IgD-negative memory B cell (primary cell): ENCODE data around the gene SMARCAD1. TPM values are rescaled to one million over a fixed set of nuclear protein-coding genes. Genes with fewer than 3 reads are reported as not detected.
"Not testable (repeated sequence)": the region's sequence is repeated elsewhere in the genome, so short reads cannot be mapped to it uniquely, and the experiment has no call there.

Experiments used
- H3K27ac Mint-ChIP-seq, 3 donors: one replicate each; pipeline ENCODE4 v1.8.0; 2020 to 2022; ENCODE audit warnings: mild to moderate bottlenecking in 3 of 3, mixed read lengths in 3 of 3, moderate library complexity in 1 of 3
- H3K27me3 Mint-ChIP-seq: one replicate; pipeline ENCODE4 v1.8.0; 2021; ENCODE audit warnings: mixed read lengths
- H3K36me3 Mint-ChIP-seq: one replicate; pipeline ENCODE4 v1.8.0; 2020; ENCODE audit warnings: mild to moderate bottlenecking, mixed read lengths
- H3K4me1 Mint-ChIP-seq, 3 donors: one replicate each; pipeline ENCODE4 v1.8.0; 2020 to 2022; ENCODE audit warnings: mixed read lengths in 3 of 3, mild to moderate bottlenecking in 1 of 3
- H3K4me3 Mint-ChIP-seq, 4 donors: one replicate each; pipeline ENCODE4 v1.8.0; 2020 to 2022; ENCODE audit warnings: mild to moderate bottlenecking in 4 of 4, mixed read lengths in 4 of 4, moderate library complexity in 3 of 4
- H3K9me3 Mint-ChIP-seq, 3 donors: one replicate each; pipeline ENCODE4 v1.8.0; 2020 to 2021; ENCODE audit warnings: mixed read lengths in 3 of 3, mild to moderate bottlenecking in 1 of 3
- polyA plus RNA-seq: library from polyadenylated mRNA; unstranded; fragments of 300-500 nt; fragmentation: Illumina TruSeq; gene quantifications from one replicate; pipeline ENCODE4 v1.2.3, GENCODE V29; 2021

Gene SMARCAD1
- polyA plus RNA-seq, 1 donor from 2014 or later: 10.2 TPM

GRCh38 chr4:94295473-94295872, 87.8 kb downstream of the SMARCAD1 start:
- H3K4me1 Mint-ChIP-seq, H3K36me3 Mint-ChIP-seq, H3K4me3 Mint-ChIP-seq, H3K27ac Mint-ChIP-seq, H3K27me3 Mint-ChIP-seq, H3K9me3 Mint-ChIP-seq: not testable (repeated sequence)

- Mint-ChIP-seq H3K36me3 (no peaks in the 10 kb centered on the region), H3K9me3 (no peaks in the 10 kb centered on the region), H3K4me1 (no peaks in the 10 kb centered on the region), H3K4me3 (no peak overlapping the region), H3K27ac (no peak overlapping the region), H3K27me3 (no peaks in the 10 kb centered on the region)
These were observed 91.1 kb downstream of the SMARCAD1 start for GRCh38 chr4:94298725-94299252.

- H3K36me3 Mint-ChIP-seq: no peaks in the 10 kb centered on the region
- no peak overlapping the region for H3K4me3 Mint-ChIP-seq
- H3K27ac Mint-ChIP-seq: no peak overlapping the region
These were observed 94.5 kb downstream of the SMARCAD1 start for GRCh38 chr4:94302191-94302590.

GRCh38 chr4:94304365-94304971, 96.8 kb downstream of the SMARCAD1 start:
- Mint-ChIP-seq H3K36me3 (no peaks in the 10 kb centered on the region), H3K4me3 (no peak overlapping the region), H3K4me1 (no peaks in the 10 kb centered on the region), H3K27ac (no peak overlapping the region), H3K9me3 (peaks cover 0 to 3% (median 0%) of the 10 kb centered on the region in 3 donors), H3K27me3 (no peaks in the 10 kb centered on the region)

More at GRCh38 chr4:94302191-94302590, 94.5 kb downstream of the SMARCAD1 start:
- H3K27me3 Mint-ChIP-seq: no peaks in the 10 kb centered on the region
- no peaks in the 10 kb centered on the region for H3K9me3 Mint-ChIP-seq
- H3K4me1 Mint-ChIP-seq: no peaks in the 10 kb centered on the region

- no peaks in the 10 kb centered on the region for H3K27me3 Mint-ChIP-seq
- no peaks in the 10 kb centered on the region for H3K4me1 Mint-ChIP-seq
- H3K4me3 Mint-ChIP-seq: no peak overlapping the region
- no peaks in the 10 kb centered on the region for H3K36me3 Mint-ChIP-seq
- no peak overlapping the region for H3K27ac Mint-ChIP-seq
- peaks cover 0 to 3% (median 2%) of the 10 kb centered on the region in 3 donors for H3K9me3 Mint-ChIP-seq
These were observed 98.0 kb downstream of the SMARCAD1 start for GRCh38 chr4:94305466-94306225.

- Mint-ChIP-seq H3K36me3 (no peaks in the 10 kb centered on the region), H3K27me3 (no peaks in the 10 kb centered on the region), H3K4me3 (no peak overlapping the region), H3K27ac (no peak overlapping the region), H3K4me1 (no peaks in the 10 kb centered on the region), H3K9me3 (peaks cover 0 to 3% (median 2%) of the 10 kb centered on the region in 3 donors)
These were observed 99.0 kb downstream of the SMARCAD1 start for GRCh38 chr4:94306713-94307112.

GRCh38 chr4:94307231-94307871, 99.7 kb downstream of the SMARCAD1 start:
- Mint-ChIP-seq H3K4me3 (no peak overlapping the region), H3K9me3 (peaks cover 0 to 4% (median 2%) of the 10 kb centered on the region in 3 donors), H3K4me1 (no peaks in the 10 kb centered on the region), H3K27ac (no peak overlapping the region), H3K36me3 (no peaks in the 10 kb centered on the region), H3K27me3 (no peaks in the 10 kb centered on the region)

- H3K9me3 Mint-ChIP-seq: peaks cover 6 to 14% (median 6%) of the 10 kb centered on the region in 3 donors
- H3K27me3 Mint-ChIP-seq, H3K27ac Mint-ChIP-seq, H3K4me1 Mint-ChIP-seq, H3K36me3 Mint-ChIP-seq, H3K4me3 Mint-ChIP-seq: not testable (repeated sequence)
These were observed 112.3 kb downstream of the SMARCAD1 start for GRCh38 chr4:94319927-94320326.

- Mint-ChIP-seq H3K4me3 (no peak overlapping the region), H3K27me3 (peaks cover 3% of the 10 kb centered on the region), H3K27ac (no peak overlapping the region), H3K36me3 (peaks cover 2% of the 10 kb centered on the region), H3K4me1 (no peaks in the 10 kb centered on the region), H3K9me3 (peaks cover 3 to 28% (median 21%) of the 10 kb centered on the region in 3 donors)
These were observed 118.2 kb downstream of the SMARCAD1 start for GRCh38 chr4:94325835-94326234.

GRCh38 chr4:94329933-94330332, 122.3 kb downstream of the SMARCAD1 start:
- no peaks in the 10 kb centered on the region for H3K4me1 Mint-ChIP-seq

GRCh38 chr4:94332983-94333590, 125.4 kb downstream of the SMARCAD1 start:
- Mint-ChIP-seq H3K4me3 (no peak overlapping the region), H3K27me3 (peaks cover 1% of the 10 kb centered on the region)

More at GRCh38 chr4:94329933-94330332, 122.3 kb downstream of the SMARCAD1 start:
- peaks cover 2 to 16% (median 15%) of the 10 kb centered on the region in 3 donors for H3K9me3 Mint-ChIP-seq
- H3K36me3 Mint-ChIP-seq: peaks cover 2% of the 10 kb centered on the region
- no peak overlapping the region for H3K27ac Mint-ChIP-seq
- H3K27me3 Mint-ChIP-seq: peaks cover 3% of the 10 kb centered on the region
- H3K4me3 Mint-ChIP-seq: no peak overlapping the region

GRCh38 chr4:94333866-94334265, 126.2 kb downstream of the SMARCAD1 start:
- Mint-ChIP-seq H3K4me1 (peaks cover 0 to 3% (median 0%) of the 10 kb centered on the region in 3 donors), H3K36me3 (peaks cover 2% of the 10 kb centered on the region), H3K27me3 (peaks cover 4% of the 10 kb centered on the region), H3K9me3 (peaks cover 0 to 2% (median 0%) of the 10 kb centered on the region in 3 donors), H3K4me3 (no peak overlapping the region), H3K27ac (no peak overlapping the region)

More at GRCh38 chr4:94332983-94333590, 125.4 kb downstream of the SMARCAD1 start:
- H3K36me3 Mint-ChIP-seq: peaks cover 2% of the 10 kb centered on the region
- peaks cover 0 to 4% (median 1%) of the 10 kb centered on the region in 3 donors for H3K9me3 Mint-ChIP-seq
- peaks cover 0 to 3% (median 0%) of the 10 kb centered on the region in 3 donors for H3K4me1 Mint-ChIP-seq
- H3K27ac Mint-ChIP-seq: no peak overlapping the region

- H3K4me3 Mint-ChIP-seq: no peak overlapping the region
- H3K27me3 Mint-ChIP-seq: peaks cover 4% of the 10 kb centered on the region
- H3K4me1 Mint-ChIP-seq: peaks cover 0 to 6% (median 5%) of the 10 kb centered on the region in 3 donors
- H3K27ac Mint-ChIP-seq: no peak overlapping the region
- peaks cover 2% of the 10 kb centered on the region for H3K36me3 Mint-ChIP-seq
- H3K9me3 Mint-ChIP-seq: peaks cover 0 to 2% (median 0%) of the 10 kb centered on the region in 3 donors
These were observed 126.8 kb downstream of the SMARCAD1 start for GRCh38 chr4:94334476-94334875.

- Mint-ChIP-seq H3K36me3 (no peaks in the 10 kb centered on the region), H3K9me3 (peaks cover 0 to under 1% (median 0%) of the 10 kb centered on the region in 3 donors), H3K27ac (no peak overlapping the region), H3K4me1 (peaks cover 0 to 9% (median 8%) of the 10 kb centered on the region in 3 donors), H3K27me3 (peaks cover 3% of the 10 kb centered on the region), H3K4me3 (no peak overlapping the region)
These were observed 127.3 kb downstream of the SMARCAD1 start for GRCh38 chr4:94334962-94335361.

GRCh38 chr4:94336303-94336702, 128.6 kb downstream of the SMARCAD1 start:
- no peak overlapping the region for H3K27ac Mint-ChIP-seq

More at GRCh38 chr4:94336303-94336702, 128.6 kb downstream of the SMARCAD1 start:
- Mint-ChIP-seq H3K4me3 (no peak overlapping the region), H3K27me3 (peaks cover 3% of the 10 kb centered on the region), H3K9me3 (no peaks in the 10 kb centered on the region), H3K36me3 (no peaks in the 10 kb centered on the region), H3K4me1 (peaks cover 0 to 9% (median 8%) of the 10 kb centered on the region in 3 donors)
